Cardiac fibroblast (primary cell): ENCODE data around the gene ACKR4.
"Not testable (repeated sequence)": the region's sequence is repeated elsewhere in the genome, so short reads cannot be mapped to it uniquely, and the experiment has no call there.

Experiments used
- DNase-seq, 2 donors: peaks; one replicate each; pipeline versions ENCODE4 v3.0.0 to v3.0.0-alpha.2; 2010; ENCODE audit warnings: low read depth in 2 of 2
- H3K4me3 ChIP-seq, 2 donors: replicated peaks in 1 of 2; 1 replicate in 1 of 2; 2 replicates in 1 of 2; pipeline ENCODE4 v1.5.1; 2011; ENCODE audit warnings: low read depth in 2 of 2, low read length in 2 of 2, mild to moderate bottlenecking in 2 of 2, moderate library complexity in 1 of 2
- CTCF ChIP-seq: IDR thresholded peaks from one replicate; pipeline ENCODE4 v1.5.1; 2011; ENCODE audit warnings: low read depth, mild to moderate bottlenecking, low read length, inconsistent platforms

The ACKR4 gene

GRCh38 chr3:132635052-132635451, 38.0 kb downstream of the ACKR4 start:
- no peak overlapping the region for H3K4me3 ChIP-seq
- no peak for TF ChIP-seq CTCF
- no peak for DNase-seq

- H3K4me3 ChIP-seq = no peak overlapping the region
- peak; percentile 43 to 69 for DNase-seq
- no peak for TF ChIP-seq CTCF
Measured at GRCh38 chr3:132637590-132637989, 40.5 kb downstream of the ACKR4 start.

- H3K4me3 ChIP-seq = no peak overlapping the region
- no peak for DNase-seq
- TF ChIP-seq CTCF = no peak
Measured at GRCh38 chr3:132638706-132639105, 41.6 kb downstream of the ACKR4 start.

GRCh38 chr3:132641427-132641826, 44.4 kb downstream of the ACKR4 start:
- not testable (repeated sequence) for H3K4me3 ChIP-seq, DNase-seq

- peak; percentile 57 for TF ChIP-seq CTCF
- no peak overlapping the region for H3K4me3 ChIP-seq
- peak; percentile 77 to 78 for DNase-seq
Measured at GRCh38 chr3:132641837-132642538, 44.9 kb downstream of the ACKR4 start.

GRCh38 chr3:132642539-132642847, 45.4 kb downstream of the ACKR4 start:
- DNase-seq = no peak
- no peak overlapping the region for H3K4me3 ChIP-seq
- no peak for TF ChIP-seq CTCF

GRCh38 chr3:132643366-132643765, 46.3 kb downstream of the ACKR4 start:
- no peak for TF ChIP-seq CTCF
- DNase-seq = no peak
- no peak overlapping the region for H3K4me3 ChIP-seq
